ENCODE results near the gene MT1M.

Gene MT1M

DNA sequence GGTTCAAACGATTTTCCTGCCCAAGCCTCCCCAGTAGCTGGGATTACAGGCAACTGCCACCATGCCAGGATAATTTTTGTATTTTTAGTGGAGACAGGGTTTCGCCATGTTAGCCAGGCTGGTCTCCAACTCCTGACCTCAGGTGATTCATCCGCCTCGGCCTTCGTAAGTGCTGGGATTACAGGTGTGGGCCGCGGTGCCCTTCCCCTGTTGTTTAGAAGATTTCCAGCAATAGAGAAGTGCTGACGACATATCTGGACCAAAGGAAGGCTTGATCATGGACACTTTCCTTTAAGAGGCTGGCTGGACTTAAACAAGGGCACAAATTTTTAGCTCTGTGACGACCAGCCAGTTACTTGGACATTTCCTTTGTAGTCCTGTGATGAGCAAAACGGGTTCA is 1.3 kb upstream of the MT1M start:
- no peak for DNase-seq

DNA sequence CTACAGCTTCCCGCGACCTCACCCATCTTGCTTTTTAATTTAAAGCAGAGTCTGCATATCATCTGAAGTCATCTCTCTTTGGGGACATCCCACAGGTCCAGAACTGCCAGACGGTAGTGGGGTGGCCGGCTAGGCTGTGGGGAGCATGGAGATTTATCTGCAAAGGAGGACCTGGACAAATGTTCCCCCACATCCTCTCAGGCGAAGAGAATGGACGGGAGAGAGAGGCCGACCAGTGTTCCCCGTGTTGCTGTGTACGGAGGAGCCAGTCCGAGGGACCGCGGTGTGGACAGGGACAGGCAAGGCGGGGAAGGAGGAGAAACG is 665 bp upstream of the MT1M start:
- DNase-seq, result no peak

DNA sequence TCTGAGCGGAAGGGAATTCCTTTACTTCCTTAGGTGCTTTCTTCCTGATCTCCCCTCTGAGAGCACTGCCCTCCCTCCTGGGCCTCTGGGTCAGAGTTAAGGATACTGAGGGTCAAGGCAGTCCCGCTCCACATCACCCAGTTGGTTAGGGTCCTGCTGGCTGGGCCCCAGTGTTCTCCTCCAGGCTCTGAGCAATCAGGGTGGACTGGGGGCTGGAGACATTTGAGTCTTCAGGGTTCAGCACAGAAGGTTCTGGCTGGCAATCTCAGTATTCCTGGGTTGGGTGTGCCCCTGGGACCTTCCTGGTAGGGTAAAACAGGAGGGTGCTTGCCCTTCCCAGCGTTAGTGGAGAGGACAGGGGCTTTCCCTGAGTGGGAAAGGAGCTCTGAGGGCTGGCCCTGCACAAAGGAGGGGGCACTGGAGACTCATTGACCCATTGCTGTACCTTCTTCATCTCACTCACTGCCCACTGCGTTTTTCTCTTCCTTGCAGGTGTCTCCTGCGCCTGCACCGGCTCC is 448 bp downstream of the MT1M start:
- DNase-seq, result no peak

DNA sequence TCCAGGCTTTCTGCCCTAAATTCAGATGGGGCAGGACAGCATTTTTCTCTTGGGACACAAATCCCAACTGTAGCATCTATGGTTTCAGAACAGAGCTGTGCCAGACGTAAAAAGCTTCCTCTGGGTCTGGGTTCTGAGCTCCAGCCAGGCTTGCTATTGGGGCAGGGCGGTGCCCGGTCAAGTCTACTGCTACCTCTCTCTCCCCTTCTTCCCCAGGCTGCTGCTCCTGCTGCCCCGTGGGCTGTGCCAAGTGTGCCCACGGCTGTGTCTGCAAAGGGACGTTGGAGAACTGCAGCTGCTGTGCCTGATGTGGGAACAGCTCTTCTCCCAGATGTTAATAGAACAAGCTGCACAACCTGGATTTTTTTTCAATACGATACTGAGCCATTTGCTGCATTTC is 1.1 kb downstream of the MT1M start:
- DNase-seq, result no peak

DNA sequence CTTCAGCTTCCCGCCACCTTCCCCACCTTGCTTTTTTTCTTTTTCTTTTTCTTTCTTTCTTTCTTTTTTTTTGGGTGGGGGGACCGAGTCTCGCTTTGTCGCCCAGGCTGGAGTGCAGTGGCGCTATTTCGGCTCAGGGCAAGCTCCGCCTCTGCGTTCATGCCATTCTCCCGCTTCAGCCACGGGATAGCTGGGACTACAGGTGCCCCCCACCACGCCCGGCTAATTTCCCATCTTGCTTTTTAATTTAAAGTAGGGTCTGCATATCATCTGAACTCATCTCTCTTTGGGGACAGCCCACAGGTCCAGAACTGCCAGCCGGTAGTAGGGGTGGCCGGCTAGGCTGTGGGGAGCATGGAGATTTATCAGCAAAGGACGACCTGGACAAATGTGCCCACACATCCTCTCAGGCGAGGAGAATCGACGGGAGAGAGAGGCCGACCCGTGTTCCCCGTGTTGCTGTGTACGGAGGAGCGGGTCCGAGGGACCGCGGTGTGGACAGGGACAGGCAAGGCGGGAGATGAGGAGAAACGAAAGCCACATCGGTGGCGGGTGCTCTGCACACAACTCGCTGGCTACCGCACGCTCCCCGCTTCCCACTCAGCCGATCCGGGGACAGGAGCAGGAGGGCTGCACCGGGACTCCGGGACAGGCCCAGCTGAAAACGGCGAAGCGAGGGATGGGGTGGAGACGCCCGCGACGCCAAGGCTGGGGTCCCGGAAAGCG is 2.4 kb downstream of the MT1M start:
- no peak for DNase-seq

DNA sequence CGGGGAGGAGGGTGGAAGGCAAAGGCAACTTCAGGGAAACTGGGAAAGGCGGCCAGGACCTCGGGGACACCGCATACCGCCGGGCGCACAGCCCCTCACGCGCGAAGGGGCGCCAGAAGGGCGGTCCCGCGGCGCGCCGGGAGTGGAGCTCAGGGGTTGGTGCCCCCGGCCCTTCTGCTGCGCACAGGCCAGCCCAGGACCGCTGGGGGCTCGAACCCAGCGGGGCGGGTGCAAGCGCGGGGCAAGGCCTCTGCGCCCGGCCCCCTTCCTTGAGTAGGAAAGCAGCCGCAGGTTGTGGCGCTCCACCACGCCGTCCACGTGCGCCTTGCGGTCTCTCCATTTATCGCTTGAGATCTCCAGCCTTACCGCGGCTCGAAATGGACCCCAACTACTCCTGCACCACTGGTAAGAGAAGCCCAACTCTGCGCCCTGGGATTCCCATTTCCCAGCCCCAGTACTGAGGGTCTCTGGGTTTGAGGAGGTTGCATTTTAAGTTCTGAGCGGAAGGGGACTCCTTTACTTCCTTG is 3.0 kb downstream of the MT1M start:
- DNase-seq, result no peak

DNA sequence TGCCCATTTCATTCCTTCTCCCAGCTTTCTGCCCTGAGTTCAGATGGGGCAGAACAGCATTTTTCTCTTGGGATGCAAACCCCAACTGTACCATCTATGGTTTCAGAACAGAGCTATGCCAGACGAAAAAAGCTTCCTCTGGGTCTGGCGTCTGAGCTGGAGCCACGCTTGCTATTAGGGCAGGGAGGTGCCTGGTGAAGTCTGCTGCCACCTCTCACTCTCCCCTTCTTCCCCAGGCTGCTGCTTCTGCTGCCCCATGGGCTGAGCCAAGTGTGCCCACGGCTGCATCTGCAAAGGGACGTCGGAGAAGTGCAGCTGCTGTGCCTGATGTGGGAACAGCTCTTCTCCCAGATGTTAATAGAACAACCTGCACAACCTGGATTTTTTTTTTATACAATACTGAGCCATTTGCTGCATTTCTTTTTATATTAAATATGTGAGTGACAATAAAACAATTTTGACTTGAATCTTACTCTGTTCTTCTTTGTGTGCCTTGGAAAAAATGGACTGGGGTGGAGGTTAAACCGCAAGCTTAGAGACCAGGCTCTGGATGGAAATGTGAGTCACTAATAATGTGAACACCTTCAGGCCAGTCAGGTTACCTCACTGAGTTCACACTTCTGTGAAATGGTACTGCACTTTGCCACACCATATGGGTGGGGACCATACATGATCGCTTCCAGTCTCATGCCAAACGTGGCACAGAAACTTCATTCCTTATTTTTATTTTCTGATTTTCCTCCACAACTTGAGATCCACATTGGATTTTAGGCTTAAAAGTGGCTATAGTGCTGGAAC is 4.4 kb downstream of the MT1M start:
- no peak for DNase-seq

DNA sequence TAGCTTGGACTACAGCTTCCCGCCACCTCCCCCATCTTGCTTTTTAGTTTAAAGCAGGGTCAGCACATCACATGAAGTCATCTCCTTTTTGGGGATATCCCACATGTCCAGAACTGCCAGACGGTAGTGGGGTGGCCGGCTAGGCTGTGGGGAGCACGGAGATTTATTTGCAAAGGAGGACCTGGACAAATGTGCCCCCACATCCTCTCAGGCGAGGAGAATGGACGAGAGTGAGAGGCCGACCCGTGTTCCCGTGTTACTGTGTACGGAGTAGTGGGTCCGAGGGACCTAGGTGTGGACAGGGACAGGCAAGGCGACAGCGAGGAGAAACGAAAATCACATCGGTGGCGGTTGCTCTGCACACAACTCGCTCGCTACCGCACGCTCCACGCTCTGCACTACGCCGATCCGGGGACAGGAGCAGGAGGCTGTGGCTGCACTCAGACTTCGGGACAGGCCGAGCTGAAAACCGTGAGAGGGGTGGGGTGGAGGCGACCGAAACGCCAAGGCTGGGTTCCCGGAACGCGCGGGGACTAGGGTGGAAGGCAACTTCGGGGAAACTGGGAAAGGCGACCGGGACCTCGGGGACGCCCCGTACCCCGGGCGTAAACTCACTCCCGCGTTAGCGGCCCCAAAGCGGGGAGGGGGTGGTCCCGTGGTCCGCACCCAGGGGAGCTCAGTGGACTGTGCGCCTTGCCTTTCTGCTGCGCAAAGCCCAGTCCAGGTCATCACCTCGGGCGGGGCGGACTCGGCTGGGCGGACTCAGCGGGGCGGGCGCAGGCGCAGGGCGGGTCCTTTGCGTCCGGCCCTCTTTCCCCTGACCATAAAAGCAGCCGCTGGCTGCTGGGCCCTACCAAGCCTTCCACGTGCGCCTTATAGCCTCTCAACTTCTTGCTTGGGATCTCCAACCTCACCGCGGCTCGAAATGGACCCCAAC is 5.6 kb downstream of the MT1M start, which contains the start of gene MT1A:
MT1A (plus strand) TSS at position 853 of the 937 bp plus-strand sequence; CDS start at position 926, 73 bp downstream.
- DNase-seq, result no peak

DNA sequence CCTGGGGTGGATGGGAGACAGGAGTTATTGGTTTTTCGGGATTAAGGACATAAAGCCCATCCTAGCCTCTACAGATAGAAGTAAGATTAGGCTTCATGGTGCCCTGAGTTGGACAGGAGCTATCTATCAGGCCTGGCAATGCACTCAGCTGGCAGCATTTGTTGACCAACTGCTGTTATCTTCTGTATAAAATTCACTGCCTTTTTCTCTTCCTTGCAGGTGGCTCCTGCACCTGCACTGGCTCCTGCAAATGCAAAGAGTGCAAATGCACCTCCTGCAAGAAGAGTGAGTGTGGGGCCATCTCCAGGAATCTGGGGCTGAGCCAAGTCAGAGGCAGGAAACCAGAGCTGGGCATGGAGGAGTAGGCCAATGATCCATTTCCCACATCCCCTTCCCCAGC is 6.6 kb downstream of the MT1M start:
- DNase-seq, result no peak

DNA sequence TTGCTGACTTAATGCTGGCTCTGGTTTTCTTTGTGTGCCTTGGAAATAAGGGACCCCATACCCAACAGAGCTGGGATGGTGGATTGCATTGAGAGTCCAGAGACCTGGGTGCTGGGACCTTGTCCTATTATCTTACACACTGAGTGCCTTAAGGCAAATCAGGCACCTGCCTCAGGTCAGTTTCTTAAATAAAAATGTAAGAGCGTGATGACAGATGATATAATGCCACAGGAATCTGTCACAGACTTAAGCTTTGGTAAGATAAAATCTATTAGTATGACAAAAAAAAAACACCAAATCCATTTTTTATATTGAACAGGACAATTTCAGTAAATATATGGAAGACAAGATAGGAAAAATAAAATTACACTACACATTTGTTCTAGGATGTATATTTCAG is 7.6 kb downstream of the MT1M start:
- no peak for DNase-seq

DNA sequence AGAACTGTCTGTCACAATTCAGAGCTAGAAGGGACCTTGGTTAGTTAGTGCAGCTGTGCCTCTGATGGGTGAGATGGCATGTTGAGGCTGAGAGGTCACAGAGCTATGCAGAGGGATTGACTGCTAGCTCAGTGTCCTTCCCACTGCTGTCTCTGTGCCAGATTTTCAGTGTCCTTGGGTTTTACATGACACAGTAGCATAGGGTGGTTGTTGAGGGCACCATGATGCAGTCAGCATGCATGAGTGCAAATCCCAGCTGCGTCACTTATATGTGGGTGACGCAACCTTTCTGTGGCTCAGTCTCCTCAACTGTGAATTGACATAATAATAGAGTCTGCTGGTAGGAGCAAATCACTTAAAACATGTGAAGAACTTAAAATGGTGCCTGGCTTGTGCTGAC is 8.7 kb downstream of the MT1M start:
- no peak for DNase-seq

DNA sequence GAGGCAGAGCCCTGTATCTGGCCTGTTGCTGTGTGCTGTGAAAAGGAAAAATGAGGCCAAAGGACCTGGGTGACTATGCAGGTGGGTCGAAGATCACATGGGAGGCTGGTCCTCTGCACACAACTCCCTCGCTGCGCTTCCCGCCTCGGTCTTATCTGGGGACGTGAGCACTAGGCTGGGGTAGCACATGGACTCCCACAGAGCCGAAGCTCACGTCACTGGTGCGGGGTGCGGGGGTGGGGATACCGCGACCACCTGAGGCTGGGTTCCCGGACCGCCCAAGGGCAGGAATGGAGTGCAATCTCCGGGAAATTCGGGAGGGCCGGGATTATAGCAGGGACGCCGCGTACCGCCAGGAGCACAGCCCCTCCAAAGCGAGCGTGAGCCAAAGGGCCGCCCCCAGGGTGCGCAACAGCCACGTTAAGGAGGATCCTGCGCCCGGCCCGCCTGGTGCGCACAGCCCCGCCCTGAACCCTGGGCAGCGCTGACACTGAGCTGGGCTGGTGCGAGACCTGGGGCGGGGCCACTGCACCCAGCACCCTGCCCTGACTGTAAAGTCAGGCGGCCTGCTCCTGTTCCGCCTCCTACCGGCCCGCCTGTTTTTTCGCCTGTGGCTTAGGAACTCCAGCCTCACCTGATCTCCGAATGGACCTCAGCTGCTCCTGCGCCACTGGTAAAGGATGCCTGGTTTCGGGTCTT is 10.8 kb downstream of the MT1M start:
- no peak for DNase-seq

DNA sequence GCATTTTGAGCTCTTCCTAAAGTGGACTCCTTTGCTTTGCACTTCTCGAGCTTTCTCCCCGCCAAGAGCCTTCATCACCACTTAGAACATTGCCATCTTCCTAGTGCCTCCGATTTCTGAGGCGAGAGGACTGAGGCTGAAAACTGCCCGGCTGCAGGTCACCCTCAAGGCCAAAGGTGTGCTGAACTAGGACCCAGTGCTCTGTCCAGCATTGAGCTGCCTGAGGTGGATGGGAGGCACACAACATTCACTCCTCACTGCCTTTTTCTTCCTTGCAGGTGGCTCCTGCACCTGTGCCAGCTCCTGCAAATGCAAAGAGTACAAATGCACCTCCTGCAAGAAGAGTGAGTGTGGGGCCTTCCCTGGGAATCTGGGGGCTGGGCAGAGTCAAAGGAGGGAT is 11.4 kb downstream of the MT1M start:
- no peak for DNase-seq

DNA sequence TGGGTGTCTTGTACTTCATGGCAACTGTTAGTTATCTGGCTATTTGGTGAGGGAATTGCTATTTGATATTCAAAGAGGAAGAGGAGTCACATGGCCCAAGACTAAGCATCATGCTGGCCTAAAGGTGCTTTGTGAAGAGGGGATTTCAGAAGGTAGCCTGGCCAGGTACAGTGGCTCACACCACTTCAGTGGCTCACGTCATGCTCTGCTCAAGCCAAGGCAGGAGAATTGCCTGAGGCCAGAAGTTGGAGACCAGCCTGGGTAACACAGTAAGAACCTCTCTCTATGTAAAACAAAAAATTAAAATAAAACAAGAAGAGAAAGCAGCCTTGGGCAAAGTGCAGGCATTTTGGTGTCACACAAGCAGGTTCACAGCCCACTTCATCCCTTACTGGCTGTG is 12.9 kb downstream of the MT1M start:
- no peak for DNase-seq

DNA sequence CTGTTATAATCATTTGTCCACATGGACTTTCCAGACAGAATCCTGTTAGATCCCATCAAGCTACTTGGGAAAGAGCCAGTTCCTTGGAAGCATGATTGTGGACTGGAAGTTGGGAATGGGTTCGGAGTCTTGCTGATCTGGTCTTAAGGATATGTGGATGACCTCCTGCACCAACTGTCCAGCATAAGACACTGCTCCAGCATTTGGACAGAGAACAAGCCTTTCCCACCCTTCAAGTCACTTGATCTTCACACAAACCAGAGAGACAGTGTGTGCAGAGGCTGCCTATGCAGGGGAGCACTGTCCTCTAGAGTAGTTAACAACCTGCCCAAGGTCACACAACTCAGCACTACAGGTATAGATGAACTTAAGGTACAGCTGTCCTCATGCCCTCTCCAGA is 13.4 kb downstream of the MT1M start:
- no peak for DNase-seq

DNA sequence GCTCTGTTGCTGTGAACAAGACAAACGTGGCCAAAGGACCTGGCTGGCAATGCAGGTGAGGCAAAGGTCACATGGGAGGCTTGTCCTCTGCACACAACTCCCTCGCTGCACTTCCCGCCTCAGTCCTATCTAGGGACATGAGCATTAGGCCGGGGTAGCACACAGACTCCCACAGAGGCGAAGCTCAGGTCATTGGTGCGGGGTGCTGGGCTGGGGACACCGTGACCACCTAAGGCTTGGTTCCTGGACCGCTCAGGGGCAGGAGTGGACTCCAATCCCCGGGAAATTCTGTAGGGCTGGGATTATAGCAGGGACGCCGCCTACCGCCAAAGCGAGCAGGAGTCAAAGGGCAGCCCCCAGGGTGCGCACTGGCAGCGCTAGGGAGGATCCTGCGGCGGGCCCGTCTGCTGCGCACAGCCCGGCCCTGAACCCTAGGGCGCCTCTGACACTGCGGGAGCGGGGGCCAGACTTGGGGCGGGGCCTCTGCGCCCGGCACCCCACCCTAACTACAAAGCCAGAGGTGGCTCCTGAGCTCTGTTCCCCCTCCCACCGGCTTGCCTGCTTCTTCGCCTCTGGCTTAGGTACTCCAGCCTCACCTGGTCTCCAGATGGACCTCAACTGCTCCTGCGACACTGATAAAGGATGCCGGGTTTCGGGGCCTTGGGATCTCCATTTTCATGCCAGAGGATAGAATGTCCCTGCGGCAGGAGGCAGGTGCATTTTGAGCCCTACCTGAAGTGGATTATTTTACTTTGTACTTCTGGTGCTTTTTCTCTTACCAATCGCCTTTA is 15.4 kb downstream of the MT1M start:
- DNase-seq, result no peak

DNA sequence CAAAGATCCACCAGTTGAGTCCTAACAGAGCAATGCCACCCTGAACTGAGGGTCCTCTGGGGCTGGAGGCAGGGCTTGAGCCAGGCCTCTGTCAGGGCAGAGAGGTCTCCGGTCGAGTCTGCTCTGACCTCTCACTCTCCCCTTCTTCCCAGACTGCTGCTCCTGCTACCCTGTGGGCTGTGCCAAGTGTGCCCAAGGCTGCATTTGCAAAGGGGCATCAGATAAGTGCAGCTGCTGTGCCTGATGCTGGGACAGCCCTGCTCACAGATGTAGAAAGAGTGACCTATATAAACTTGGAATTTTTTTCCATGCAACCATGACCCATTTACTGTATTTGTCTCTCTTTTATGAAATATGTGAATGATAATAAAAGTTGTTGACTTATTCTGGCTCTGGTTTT is 16.8 kb downstream of the MT1M start:
- DNase-seq, result no peak

DNA sequence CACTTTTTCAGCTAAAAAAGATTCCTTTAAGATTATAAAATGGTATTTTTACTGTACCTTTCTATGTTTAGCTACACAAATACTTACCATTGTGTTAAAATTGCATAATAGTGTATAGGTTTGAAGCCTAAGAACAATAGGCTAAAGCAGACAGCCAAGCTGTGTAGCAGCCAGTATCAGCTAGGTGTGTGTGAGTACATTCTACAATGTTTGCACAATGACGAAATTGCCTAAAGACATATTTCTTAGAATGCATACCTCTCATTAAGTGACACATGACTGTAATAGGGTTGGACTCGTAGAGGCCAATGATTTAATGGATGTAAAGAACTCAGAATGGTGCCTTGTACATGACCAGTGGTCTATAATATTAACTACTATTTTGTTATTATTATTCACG is 17.4 kb downstream of the MT1M start:
- no peak for DNase-seq

DNA sequence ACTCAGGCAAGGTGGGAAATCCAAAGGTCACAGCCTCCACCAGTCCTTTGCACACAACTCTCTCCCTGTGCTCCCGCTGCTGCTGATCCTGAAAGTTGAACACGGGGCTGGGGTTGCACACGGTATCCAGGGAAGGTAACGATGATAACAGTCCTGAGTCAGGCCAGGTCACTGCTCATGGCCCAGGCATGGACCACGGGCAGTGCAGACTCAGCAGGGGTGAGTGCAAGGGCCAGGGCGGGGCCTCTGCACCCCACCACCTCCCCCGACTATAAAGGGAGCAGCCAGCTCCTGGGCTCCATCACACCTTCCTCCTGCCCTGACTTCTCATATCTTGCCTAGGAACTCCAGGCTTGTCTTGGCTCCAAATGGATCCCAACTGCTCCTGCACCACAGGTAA is 19.1 kb downstream of the MT1M start, which contains the start of gene MT1B:
MT1B (plus strand) TSS at position 301 of the 400 bp plus-strand sequence; CDS start at position 369, 68 bp downstream.
- no peak for DNase-seq

DNA sequence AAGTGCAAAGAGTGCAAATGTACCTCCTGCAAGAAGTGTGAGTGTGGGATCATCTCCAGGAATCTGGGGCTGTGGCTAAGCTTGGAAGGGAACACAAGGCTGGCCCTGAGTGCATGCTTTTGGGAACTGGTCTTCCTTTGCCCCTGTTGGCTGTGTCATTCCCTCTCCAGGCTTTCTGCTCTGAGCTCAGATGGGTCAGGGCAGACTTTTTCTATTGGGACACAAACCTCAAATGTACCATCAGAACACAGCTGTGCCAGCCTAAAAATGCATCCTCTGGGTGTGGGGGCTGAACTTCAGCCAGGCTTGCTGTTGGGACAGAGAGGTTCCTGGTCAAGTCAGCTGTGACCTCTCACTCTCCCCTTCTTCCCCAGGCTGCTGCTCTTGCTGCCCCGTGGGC is 20.1 kb downstream of the MT1M start:
- no peak for DNase-seq

DNA sequence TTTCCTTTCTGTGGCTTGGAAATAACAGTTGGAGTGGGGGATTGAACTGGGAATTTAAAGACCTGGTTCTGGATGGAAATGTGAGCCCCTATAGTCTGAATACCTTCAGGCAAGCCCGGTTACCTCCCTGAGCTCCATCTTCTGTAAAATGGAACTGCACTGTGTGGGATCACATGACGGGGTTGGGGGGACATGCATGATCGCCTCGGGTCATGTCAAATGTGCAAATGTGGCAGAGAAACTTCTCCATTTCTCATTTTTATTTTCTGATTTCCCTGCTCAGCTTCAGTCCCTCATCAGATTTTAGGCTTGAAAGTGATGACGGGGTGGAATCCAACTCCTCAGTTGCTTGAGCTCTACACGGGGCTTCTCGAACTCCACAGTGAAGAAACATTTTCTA is 20.8 kb downstream of the MT1M start:
- no peak for DNase-seq

Measured in OCI-M1 (cell line).